A673 (cell line): ENCODE results near the gene MPP1. TPM values are rescaled to one million over a fixed set of nuclear protein-coding genes. Genes with fewer than 3 reads are reported as not detected.

Experiments used
- BruUV-seq: library from RNA; stranded (reverse); fragments of 400-500 nt; replicated peaks from 2 replicates; lab custom pipeline; 2021; lab: Mats Ljungman, UMichigan
- CTCF ChIA-PET: fragments of 300-600 bp; sonication (Branson Sonifier 250); formaldehyde crosslinking; loops from one replicate; lab custom pipeline; 2022; ENCODE audit warnings: antibody characterized with exemption; lab: Charles Lee
- POLR2A ChIA-PET: fragments of 300-600 bp; sonication (Branson Sonifier 250); formaldehyde crosslinking; loops from one replicate; lab custom pipeline; 2022; ENCODE audit warnings: antibody characterized with exemption; ENCODE audit not compliant: low non-redundant PET; lab: Charles Lee
- DNase-seq: peaks from one replicate; pipeline ENCODE4 v3.0.0-alpha.2; 2015; ENCODE audit warnings: low spot score
- H3K27ac ChIP-seq: fragments of 200-600 bp; sonication (generic); 2 replicates; pipeline ENCODE4 v1.5.1; 2016; ENCODE audit warnings: mixed run types, low read depth, mild to moderate bottlenecking, mixed read lengths, antibody characterized with exemption, low read length; ENCODE audit not compliant: poor library complexity, severe bottlenecking
- H3K27me3 ChIP-seq: fragments of 200-600 bp; sonication (generic); replicated peaks from 2 replicates; pipeline ENCODE4 v1.6.1; 2017; ENCODE audit warnings: mixed run types, low read depth, mild to moderate bottlenecking, mixed read lengths, antibody characterized with exemption, low read length; ENCODE audit not compliant: insufficient read depth, poor library complexity
- H3K36me3 ChIP-seq: fragments of 200-600 bp; sonication (generic); 2 replicates; pipeline ENCODE4 v1.6.1; 2016; ENCODE audit warnings: mixed run types, mild to moderate bottlenecking, mixed read lengths, antibody characterized with exemption, low read length; ENCODE audit not compliant: insufficient read depth, poor library complexity, severe bottlenecking
- H3K4me1 ChIP-seq: fragments of 200-600 bp; sonication (generic); 2 replicates; pipeline ENCODE4 v1.6.1; 2017; ENCODE audit warnings: mixed run types, mild to moderate bottlenecking, mixed read lengths, antibody characterized with exemption, low read length; ENCODE audit not compliant: insufficient read depth, poor library complexity, severe bottlenecking
- H3K4me3 ChIP-seq: fragments of 200-600 bp; sonication (generic); 2 replicates; pipeline ENCODE4 v1.5.1; 2016; ENCODE audit warnings: low read depth, mixed run types, mild to moderate bottlenecking, mixed read lengths, low read length; ENCODE audit not compliant: poor library complexity, severe bottlenecking
- H3K9me3 ChIP-seq: fragments of 200-600 bp; sonication (generic); 2 replicates; pipeline ENCODE4 v1.6.1; 2016; ENCODE audit warnings: mixed run types, low read depth, mild to moderate bottlenecking, mixed read lengths, antibody characterized with exemption, low read length; ENCODE audit not compliant: poor library complexity, severe bottlenecking
- CTCF ChIP-seq: fragments of 300-800, 200-600 bp; sonication (generic); conservative IDR thresholded peaks from 2 replicates; pipeline ENCODE4 v1.5.1; 2017; ENCODE audit warnings: low read depth, mild to moderate bottlenecking, antibody characterized with exemption, low read length, moderate library complexity, mixed read lengths
- EZH2 ChIP-seq: fragments of 200-600 bp; sonication (generic); IDR thresholded peaks from 2 replicates; pipeline ENCODE4 v1.6.1; 2017; ENCODE audit warnings: borderline replicate concordance, low read depth, mild to moderate bottlenecking, mixed read lengths, antibody characterized with exemption, low read length; ENCODE audit not compliant: poor library complexity, severe bottlenecking
- intact Hi-C: fragments of 100-400 bp; cut with micrococcal nuclease; formaldehyde crosslinking; loops from one replicate; pipeline ENCODE4 v1.10.0; 2022; ENCODE audit not compliant: unreplicated experiment
- total RNA-seq: library from RNA; stranded (reverse); gene quantifications from 2 replicates; pipeline ENCODE4 v1.2.3, GENCODE V29; 2021

MPP1 gene
- total RNA-seq, 1 experiment from 2014 or later, result 10.4 TPM

GRCh38 chrX:154733066-154733425 lies 72.2 kb downstream of the MPP1 start:
- POLR2A ChIA-PET, result no interaction called here
- intact Hi-C loops, result no loop called here
- Histone ChIP-seq H3K27ac (no peak overlapping the region), H3K27me3 (no peaks in the 10 kb centered on the region), H3K36me3 (no peaks in the 10 kb centered on the region), H3K9me3 (no peaks in the 10 kb centered on the region), H3K4me1 (no peaks in the 10 kb centered on the region), H3K4me3 (no peak overlapping the region)
- BruUV-seq, result no TSS peak
- no peak for TF ChIP-seq EZH2
- no peak for TF ChIP-seq CTCF
- CTCF ChIA-PET, result no interaction called here
- DNase-seq, result no peak

DNA sequence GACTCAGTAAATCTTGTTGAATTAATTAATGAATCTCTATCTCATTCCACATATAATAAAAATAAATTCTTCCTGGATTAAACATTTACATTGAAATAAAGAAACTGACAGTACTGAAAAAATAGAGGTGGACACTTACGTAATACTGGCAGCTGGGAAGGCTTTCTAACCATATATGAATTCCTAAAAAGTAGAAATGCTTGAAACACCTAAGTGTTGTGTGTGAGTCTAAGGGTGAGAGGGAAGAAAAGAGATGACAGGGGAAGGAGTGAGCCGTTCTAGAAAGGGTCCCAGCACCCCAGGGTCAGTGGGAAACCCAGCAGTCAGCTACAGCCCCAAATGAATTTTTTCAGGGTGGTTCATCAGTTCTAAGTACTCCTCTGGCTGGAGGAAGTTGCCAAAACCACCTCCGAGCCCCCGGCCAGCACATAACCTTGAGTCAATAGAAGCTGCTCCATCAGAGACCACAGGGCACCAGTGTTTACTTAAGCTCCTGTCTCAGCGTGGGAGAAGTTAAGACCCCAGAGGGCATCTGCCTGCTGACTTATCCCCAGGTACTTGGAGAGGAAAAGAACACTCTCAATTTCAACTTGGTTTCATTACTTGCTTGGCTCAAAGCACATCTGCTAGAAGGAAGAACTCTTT lies 72.7 kb downstream of the MPP1 start:
- no peak for TF ChIP-seq EZH2
- no peak for TF ChIP-seq CTCF
- CTCF ChIA-PET, result no interaction called here

GRCh38 chrX:154731881-154732280 lies 73.4 kb downstream of the MPP1 start:
- DNase-seq, result no peak
- no peak overlapping the region for H3K27ac ChIP-seq
- intact Hi-C loops, result no loop called here
- no peaks in the 10 kb centered on the region for H3K9me3 ChIP-seq
- no peaks in the 10 kb centered on the region for H3K27me3 ChIP-seq
- H3K4me3 ChIP-seq, result no peak overlapping the region
- POLR2A ChIA-PET, result no interaction called here
- CTCF ChIA-PET, result no interaction called here
- no peak for TF ChIP-seq CTCF
- TF ChIP-seq EZH2, result no peak
- H3K36me3 ChIP-seq, result no peaks in the 10 kb centered on the region
- no peaks in the 10 kb centered on the region for H3K4me1 ChIP-seq
- no TSS peak for BruUV-seq

More for the DNA sequence above, 72.7 kb downstream of the MPP1 start:
- Histone ChIP-seq H3K4me1 (no peaks in the 10 kb centered on the region), H3K27ac (no peak overlapping the region), H3K4me3 (no peak overlapping the region), H3K27me3 (no peaks in the 10 kb centered on the region), H3K9me3 (no peaks in the 10 kb centered on the region), H3K36me3 (no peaks in the 10 kb centered on the region)
- no TSS peak for BruUV-seq
- DNase-seq, result no peak
- POLR2A ChIA-PET, result no interaction called here
- intact Hi-C loops, result no loop called here
